HG02678 (cell line): ENCODE measurements around the gene FA2H.

Experiments used
- ATAC-seq: cut with Tn5 transposase; IDR thresholded peaks from one replicate; pipeline ENCODE4 v1.9.1; 2021; ENCODE audit warnings: mild to moderate bottlenecking, moderate library complexity; ENCODE audit not compliant: unreplicated experiment

Gene FA2H

DNA sequence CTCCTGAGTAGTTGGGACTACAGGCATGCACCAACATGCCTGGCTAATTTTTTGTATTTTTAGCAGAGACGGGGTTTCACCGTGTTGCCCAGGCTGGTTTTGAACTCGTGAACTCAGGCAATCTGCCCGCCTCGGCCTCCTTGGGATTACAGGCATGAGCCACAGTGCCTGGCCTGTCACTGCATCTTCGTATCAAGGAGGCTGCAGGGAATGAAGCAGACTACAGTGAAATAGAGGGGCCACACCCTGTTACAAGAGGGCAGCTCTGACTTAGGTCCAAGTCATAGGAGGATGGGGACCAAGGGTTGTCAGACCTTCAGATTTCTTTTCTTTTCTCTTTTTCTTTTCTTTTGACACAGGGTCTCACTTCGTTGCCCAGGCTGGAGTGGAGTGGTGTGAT, 28.7 kb downstream of the FA2H start:
- no peak for ATAC-seq

- no peak for ATAC-seq
Measured at GRCh38 chr16:74745109-74745615, 29.5 kb downstream of the FA2H start.

DNA sequence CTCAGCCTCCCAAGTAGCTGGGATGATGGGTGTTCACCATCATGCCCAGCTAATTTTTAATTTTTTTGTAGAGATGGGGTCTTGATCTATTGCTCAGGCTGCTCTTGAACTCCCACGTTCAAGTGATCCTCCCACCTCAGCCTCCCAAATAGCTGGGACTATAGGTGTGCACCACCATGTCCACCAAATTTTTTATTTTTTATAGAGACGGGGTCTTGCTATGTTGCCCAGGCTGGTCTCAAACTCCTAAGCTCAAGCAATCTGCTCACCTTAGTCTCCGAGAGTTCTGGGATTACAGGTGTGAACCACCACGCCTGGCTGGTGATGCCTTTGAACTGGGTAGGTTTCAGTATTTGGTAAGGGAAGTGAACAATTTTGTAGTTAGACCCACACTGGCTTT, 30.1 kb downstream of the FA2H start:
- no peak for ATAC-seq

GRCh38 chr16:74743668-74744299, 30.8 kb downstream of the FA2H start:
- ATAC-seq: no peak

- ATAC-seq: no peak
Measured at GRCh38 chr16:74743045-74743667, 31.5 kb downstream of the FA2H start.

- ATAC-seq: no peak
Measured at GRCh38 chr16:74742051-74742481, 32.6 kb downstream of the FA2H start.

GRCh38 chr16:74740795-74741304, 33.8 kb downstream of the FA2H start:
- no peak for ATAC-seq

DNA sequence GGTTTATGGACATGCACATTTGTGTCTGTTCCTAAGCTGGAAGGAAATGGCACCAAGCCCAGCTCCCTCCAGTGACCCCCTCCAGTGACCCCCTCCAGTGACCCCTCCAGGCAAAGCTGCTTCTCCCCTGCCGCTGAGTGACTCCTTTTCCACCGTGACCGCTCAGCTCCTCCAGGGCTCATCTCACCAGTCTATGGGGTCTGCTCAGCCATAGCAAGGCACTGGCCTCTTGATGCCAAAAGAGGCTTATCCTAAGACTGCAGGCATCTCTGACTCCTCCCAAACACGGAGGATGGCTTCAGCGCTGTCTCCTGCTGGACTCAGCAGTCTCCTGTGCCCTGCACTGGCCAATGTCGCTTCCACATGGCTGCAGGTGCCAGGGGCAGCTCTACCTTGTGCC, 35.3 kb downstream of the FA2H start:
- ATAC-seq: no peak

GRCh38 chr16:74738816-74739215, 35.8 kb downstream of the FA2H start:
- ATAC-seq: no peak

- ATAC-seq: no peak
Measured at GRCh38 chr16:74738113-74738541, 36.5 kb downstream of the FA2H start.

- ATAC-seq: no peak
Measured at GRCh38 chr16:74737521-74737920, 37.1 kb downstream of the FA2H start.

- ATAC-seq: no peak
Measured at GRCh38 chr16:74736531-74737157, 38.0 kb downstream of the FA2H start.

- ATAC-seq: no peak
Measured at GRCh38 chr16:74735554-74735953, 39.1 kb downstream of the FA2H start.

GRCh38 chr16:74735162-74735452, 39.5 kb downstream of the FA2H start:
- ATAC-seq: no peak

GRCh38 chr16:74734361-74735161, 40.1 kb downstream of the FA2H start:
- no peak for ATAC-seq

DNA sequence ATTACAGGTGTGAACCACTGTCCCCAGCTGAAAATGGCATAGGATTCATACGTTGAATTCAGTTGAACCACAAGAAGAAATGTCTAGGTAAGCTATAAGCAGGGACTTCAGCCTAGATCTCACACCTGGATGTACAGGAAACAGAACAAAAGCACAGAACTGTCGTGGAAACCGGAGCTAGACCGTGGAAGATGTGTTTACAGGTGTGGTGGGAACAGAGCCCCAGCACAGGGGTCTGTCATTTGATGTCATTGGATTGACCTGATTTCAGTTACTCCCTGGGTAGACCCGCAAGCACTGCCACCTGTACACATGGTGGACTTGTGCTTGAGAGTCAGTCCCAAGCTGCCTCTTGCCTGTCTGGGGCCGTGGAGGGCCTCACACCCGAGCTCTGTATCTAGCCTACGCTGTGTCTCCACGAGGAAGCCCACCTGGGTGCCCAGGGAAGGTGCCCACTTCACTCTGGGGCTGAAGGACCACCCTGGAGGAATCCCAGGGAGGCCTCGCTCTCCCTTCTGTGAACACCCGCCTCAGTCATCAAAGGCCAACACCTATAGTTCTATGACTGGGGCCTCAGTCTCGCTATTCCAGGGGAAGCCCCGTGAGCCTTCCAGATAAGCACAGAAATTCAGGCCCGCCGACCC, 41.8 kb downstream of the FA2H start:
- no peak for ATAC-seq

- ATAC-seq: no peak
Measured at GRCh38 chr16:74731853-74732477, 42.7 kb downstream of the FA2H start.

DNA sequence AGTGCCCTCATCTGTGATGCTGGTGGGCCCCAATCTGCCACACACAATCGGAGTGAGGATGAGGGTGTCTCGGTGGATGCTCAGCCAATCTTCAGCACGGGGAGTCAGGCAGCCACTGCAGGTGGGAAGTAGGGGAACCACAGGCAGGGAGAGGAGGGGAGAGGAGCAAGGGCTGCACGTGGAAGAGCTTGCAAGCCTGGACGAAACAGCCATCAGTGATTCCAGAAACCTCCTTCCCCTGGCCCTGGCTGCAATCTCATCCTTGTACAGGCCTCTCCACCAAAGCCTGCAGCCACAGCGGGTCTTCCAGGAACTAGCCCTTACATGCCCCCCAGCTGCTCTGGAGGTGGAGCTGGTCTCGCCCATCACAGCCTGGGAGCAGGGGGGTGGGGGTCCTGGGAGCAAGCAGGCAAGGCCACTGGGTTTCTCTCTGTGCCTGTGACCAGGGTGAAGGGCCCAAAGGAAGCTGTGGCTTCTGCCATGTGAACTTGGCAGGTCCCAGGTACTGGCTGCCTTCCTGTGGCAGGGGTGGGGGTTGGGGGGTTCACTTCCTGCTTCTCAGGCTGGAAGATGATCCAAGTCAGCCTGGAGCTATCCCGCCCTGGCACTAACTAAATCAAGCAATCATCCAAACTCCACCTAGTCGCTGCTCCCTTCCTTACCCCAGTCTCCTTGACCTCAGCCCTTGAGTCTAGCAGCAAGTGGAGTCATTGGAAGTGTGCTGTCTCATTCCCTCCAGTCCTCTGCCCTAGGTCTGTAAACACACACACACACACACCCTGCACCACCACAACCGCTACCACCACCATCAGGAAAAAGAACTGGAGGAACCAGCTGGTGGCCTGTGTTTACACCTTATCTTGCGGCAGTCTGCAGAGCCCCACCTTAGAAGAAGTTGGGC, 44.6 kb downstream of the FA2H start:
- no peak for ATAC-seq

- no peak for ATAC-seq
Measured at GRCh38 chr16:74727903-74728302, 46.7 kb downstream of the FA2H start.
